ENCODE results near the gene SULT1C3. TPM values are rescaled to one million over a fixed set of nuclear protein-coding genes. Genes with fewer than 3 reads are reported as not detected.

SULT1C3 gene
- total RNA-seq, 1 donor from 2014 or later: not detected

DNA sequence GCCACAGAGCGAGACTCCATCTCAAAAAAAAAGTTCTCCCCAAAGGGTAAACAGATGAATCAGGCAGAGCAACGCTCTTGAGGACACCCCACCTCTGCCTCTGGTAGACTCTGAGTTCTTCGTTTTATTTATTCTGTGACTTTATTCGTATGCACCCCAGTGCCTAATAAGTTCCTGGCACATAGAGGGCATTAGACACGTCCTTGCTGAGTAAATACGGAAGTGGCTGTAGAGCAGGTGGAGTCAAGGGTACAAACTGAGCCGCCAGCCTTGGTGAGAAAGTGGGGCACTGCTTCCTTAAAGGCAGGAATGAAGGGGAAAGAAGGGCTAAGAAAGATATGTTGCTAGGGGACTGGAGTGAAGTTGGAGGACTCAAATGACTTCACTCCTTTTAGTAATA is 61.8 kb downstream of the SULT1C3 start:
- no peak for DNase-seq (ENCODE audit: low read depth)

DNA sequence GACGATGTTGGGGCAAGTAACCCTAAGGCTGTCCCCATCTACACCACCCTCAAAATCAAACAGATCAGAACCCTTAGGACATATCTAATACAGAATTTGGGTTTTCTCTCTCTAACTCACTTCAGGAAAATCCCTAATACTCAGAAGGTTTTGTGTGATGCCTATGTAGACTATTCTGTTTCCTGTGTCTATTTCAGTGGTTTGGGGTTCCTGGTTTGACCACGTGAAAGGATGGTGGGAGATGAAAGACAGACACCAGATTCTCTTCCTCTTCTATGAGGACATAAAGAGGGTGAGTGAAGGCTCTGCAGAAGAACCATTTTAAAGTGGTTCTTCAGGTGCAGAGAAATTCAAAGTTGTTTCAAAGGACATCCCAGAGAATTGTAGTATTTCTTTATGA is 65.2 kb downstream of the SULT1C3 start:
- no peak for DNase-seq (ENCODE audit: low read depth)

DNA sequence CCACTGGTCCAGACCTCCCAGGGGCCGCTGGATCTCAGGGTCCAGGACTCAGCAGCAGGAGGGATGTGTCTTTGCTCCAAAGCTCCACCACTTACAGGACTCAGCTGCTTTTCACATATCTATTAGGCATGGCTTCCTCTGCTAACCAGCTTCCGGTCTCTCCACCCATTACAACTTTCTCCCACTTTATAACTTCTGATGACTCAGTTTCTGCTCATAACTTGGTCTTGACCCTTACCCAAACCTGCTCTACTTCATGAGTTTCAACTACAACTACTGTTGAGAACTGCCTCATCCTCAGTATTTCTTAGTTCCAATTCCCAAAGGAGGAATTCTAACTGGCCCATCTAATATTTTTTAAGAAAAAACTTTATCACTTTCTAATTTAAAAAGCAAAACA is 66.1 kb downstream of the SULT1C3 start:
- DNase-seq (ENCODE audit: low read depth): no peak

DNA sequence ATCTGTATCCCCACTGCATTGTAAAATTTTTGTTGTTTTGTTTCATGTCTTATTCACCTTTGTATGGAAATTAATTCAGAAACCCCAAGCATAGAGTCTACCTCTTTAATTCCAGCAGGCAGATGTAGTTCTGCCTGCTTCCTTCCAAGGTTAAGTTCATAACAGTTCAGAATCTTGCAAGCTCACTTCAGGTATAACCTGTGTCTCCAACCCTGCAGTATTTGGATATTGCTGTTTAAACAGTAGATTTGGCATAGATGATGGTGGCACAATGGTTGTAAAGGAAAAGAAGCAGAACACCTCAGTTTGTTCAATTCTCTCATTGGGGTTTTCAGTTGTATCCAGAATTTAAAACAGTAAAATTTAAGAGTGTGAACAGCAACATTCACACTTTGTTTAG is 70.1 kb downstream of the SULT1C3 start:
- DNase-seq (ENCODE audit: low read depth): no peak

Other genes with a start within 250 kb of the SULT1C3 start
- gene SULT1C2, start 48.9 kb downstream of the SULT1C3 start, total RNA-seq: 0.16 and 0.37 TPM in 2 replicates
- gene SULT1C4, start 138.0 kb downstream of the SULT1C3 start, total RNA-seq: not detected in 2 replicates
- 17.9 and 21.9 TPM in 2 replicates for gene GCC2, start 209.2 kb downstream of the SULT1C3 start, total RNA-seq

Measured in myocyte (in vitro differentiated cells).